Measurements from ENCODE around the gene TMEM132E.

TMEM132E gene

DNA sequence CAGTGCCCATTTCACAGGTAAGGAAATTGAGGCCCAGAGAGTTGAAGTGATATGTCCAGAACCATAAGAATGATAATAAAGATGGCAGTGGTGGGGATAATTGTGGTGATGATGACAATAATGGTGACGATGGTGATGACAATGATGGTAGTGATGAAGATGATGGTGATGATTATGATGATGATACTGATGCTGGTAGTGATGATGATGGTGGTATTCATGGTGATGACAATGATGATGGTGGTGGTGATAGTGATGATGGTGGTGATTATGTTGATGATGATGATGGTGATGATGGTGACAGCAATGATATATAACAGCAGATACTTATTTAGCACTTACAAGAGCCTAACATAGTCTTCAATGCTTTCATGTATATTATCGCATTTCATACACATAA, 18.1 kb upstream of the TMEM132E start:
- no peak overlapping the region for H3K4me3 ChIP-seq (ENCODE audit: low read length)
- no peak for TF ChIP-seq ZNF274 (IDR thresholded peaks at IDR 0.05; ENCODE audit: low read depth, low read length)

- H3K4me3 ChIP-seq (ENCODE audit: low read length): no peak overlapping the region
- no peak for TF ChIP-seq ZNF274 (IDR thresholded peaks at IDR 0.05; ENCODE audit: low read depth, low read length)
These were observed 17.0 kb upstream of the TMEM132E start for GRCh38 chr17:34562387-34562786.

DNA sequence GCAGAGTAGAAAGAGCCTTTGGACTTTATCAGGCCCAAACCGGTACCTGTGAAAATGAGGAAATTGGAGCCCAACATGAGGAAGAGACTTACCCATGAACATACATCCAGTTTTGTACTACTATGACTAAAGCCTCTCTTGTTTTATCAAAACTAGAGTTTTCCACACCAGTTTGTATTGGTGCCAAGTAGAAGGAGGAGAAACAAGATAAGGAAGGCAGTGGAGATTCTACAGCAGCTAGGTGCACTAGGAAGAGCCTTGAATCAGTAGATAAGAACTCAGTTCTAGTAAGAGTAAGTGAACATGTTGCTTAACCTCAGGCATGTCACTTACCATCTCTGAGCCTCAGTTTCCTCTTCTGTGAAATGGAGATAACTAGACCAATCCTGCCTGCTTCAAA, 13.7 kb upstream of the TMEM132E start:
- no peak overlapping the region for H3K4me3 ChIP-seq (ENCODE audit: low read length)
- no peak for TF ChIP-seq ZNF274 (IDR thresholded peaks at IDR 0.05; ENCODE audit: low read depth, low read length)

DNA sequence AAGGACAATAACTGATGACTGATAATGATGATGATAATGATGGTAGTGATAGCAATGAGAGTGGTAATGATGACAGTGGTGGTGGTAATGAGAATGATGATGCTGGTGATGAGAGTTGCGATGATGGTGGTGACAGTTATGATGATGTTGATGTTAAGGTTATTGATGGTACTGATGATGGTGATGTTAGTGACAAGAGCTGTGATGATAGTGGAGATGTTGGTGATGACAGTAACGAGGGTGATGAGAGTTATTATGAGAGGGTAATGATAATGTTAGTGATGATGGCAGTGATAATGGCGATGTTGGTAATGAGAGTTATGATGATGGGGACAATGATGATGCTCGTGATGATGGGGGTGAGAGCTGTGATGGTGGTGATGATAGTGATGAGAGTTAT, 13.2 kb upstream of the TMEM132E start:
- H3K4me3 ChIP-seq (ENCODE audit: low read length): no peak overlapping the region
- TF ChIP-seq ZNF274 (IDR thresholded peaks at IDR 0.05; ENCODE audit: low read depth, low read length): no peak

DNA sequence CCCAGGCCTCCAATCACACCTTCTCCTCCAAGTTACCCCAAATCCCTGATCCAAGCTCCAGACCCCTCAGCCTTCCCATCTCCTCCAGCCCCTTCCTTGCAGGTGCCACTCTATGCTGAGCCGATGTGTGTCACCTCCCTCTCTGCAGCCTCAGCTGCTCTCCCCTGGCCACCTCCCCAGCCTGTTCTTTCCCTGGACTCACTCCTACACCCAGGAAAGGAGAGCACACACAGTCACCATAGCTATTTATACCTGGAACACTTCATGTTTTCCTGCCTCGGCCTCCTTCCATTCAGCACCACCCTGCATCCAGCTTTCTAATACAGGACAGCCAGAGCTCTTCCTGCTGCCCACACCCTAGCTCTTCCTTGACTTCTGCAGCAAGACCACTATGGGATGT, 12.5 kb upstream of the TMEM132E start:
- no peak for TF ChIP-seq ZNF274 (IDR thresholded peaks at IDR 0.05; ENCODE audit: low read depth, low read length)
- H3K4me3 ChIP-seq (ENCODE audit: low read length): no peak overlapping the region

DNA sequence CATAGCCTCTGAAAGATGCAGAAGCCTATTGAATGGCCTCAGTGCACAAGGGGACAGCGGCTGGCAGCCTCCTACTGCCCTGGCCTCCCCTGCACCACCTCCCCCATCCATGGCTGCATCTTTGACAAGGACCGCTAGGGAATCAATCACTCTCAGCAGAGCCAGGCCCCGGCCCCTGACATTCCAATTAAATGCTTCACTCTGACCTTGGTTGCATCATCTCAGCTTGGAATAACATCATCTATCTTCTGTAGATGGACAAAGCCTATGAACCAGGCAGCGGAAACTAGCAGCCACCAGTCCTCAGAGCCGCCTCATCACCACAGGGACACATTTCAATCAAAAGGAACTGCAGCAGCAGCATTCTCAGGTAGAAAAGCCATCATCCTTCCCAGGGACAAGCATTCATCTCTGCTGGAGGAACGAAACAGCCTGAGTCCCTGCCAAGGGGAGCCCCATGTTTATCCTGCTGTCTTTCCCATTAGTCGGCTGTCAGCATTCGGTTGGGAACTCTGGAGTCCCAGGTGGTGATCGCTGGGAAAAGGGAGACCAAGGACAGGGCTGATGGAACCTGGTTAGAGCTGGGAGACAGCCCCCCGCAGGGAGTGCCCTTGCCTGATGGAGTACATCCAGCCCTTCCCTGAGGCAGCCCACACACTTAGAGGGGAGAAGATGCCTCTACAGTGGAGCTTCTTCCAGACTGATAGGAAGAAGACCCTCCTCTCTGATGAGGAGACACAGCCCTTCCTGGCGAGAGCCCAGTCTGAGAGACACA, 11.5 kb upstream of the TMEM132E start:
- no peak overlapping the region for H3K4me3 ChIP-seq (ENCODE audit: low read length)
- no peak for TF ChIP-seq ZNF274 (IDR thresholded peaks at IDR 0.05; ENCODE audit: low read depth, low read length)

DNA sequence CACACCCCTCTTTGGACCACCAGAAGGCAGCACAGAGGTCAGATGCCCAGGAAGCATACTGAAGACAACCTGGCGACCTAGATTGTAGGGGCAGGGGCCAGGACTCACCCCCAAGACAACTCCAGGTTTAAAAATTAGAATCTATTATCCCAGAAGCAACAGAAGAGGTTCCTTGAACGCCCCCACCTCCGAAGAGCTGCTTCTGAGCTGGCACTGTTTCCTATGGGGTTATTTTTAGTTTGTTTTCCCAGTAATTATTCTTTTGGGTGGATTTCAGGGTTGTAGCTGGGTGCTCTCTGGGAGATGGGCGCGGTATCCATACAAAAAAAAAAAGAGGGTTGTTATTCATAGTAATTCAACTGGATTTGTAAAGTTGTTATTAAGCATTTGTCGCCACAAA, 10.4 kb upstream of the TMEM132E start:
- TF ChIP-seq ZNF274 (IDR thresholded peaks at IDR 0.05; ENCODE audit: low read depth, low read length): no peak
- no peak overlapping the region for H3K4me3 ChIP-seq (ENCODE audit: low read length)

DNA sequence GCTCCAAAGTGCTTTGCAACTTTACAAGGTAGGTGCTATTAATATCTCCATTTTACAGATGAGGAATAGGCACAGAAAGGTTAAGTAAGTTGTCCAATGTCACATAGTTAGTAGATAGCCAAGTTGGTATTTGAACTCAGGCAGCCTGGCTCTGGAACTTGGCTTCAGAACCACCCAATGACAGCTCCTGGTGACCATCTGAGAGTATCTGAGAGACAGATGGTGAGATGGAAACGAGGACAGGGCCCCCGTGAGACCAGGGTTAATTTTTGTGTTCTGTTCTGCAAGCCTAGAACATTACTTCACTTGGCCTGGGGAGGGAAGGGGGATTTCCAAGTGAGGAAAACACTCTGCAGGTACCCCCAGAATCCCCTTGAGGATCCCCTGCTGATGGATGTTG, 9.8 kb upstream of the TMEM132E start:
- H3K4me3 ChIP-seq (ENCODE audit: low read length): no peak overlapping the region
- TF ChIP-seq ZNF274 (IDR thresholded peaks at IDR 0.05; ENCODE audit: low read depth, low read length): no peak

DNA sequence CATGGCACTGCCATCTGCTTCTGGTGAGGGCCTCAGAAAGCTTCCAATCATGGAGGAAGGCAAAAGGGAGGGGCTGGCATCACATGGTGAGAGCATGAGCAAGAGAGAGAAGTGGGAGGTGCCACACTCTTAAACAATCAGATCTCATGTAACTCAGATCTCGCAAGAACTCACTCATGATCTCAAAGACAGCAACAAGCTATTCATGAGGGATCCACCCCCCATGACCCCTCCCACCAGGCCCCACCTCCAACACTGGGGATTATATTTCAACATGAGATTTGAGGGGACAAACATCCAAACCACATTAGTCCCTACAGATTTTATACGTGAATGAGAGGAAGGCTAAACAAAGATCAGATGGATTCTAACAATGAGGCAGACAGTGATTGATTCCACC, 8.9 kb upstream of the TMEM132E start:
- no peak for TF ChIP-seq ZNF274 (IDR thresholded peaks at IDR 0.05; ENCODE audit: low read depth, low read length)
- H3K4me3 ChIP-seq (ENCODE audit: low read length): no peak overlapping the region

GRCh38 chr17:34571428-34572130, 7.8 kb upstream of the TMEM132E start:
- TF ChIP-seq ZNF274 (IDR thresholded peaks at IDR 0.05; ENCODE audit: low read depth, low read length): no peak
- no peak overlapping the region for H3K4me3 ChIP-seq (ENCODE audit: low read length)

DNA sequence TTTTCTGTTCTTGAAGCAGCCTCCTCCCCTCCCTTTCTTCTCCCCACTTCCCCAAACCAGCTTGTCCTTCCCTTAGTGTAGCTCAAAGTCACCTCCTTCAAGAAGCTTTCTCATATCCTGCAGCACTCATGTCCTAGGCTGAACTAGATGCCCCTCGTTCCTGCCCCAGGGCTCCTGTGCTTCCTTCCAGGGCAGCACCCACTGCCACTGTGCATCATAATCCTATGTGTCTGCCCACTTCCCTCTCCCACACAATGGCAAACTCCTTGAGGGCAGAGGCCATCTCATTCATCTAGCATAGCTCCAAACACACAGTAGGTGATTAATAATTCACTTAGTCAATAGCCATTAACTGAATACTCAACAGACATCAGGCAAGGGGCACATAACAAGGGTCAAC, 6.9 kb upstream of the TMEM132E start:
- no peak overlapping the region for H3K4me3 ChIP-seq (ENCODE audit: low read length)
- TF ChIP-seq ZNF274 (IDR thresholded peaks at IDR 0.05; ENCODE audit: low read depth, low read length): no peak

DNA sequence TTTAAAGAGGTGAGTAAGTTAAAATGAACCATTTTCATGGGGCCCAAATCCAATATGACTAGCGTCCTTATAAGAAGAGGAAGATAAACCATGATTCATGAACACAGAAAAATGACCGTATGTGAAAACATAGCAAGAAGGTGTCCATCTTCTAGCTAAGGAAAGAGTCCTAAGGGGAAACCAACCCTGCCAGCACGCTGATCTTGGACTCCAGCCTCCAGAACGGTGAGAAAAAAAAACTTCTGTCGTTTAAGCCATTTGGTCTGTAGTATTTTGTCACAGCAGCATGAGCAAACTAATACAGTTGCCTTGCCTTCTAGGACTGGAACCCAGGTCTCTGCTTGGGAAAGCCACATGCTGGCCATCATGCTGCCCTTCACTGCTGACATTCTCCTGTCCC, 4.2 kb upstream of the TMEM132E start:
- TF ChIP-seq ZNF274 (IDR thresholded peaks at IDR 0.05; ENCODE audit: low read depth, low read length): no peak
- no peak overlapping the region for H3K4me3 ChIP-seq (ENCODE audit: low read length)

GRCh38 chr17:34578016-34578415, 1.4 kb upstream of the TMEM132E start:
- no peak overlapping the region for H3K4me3 ChIP-seq (ENCODE audit: low read length)
- no peak for TF ChIP-seq ZNF274 (IDR thresholded peaks at IDR 0.05; ENCODE audit: low read depth, low read length)

DNA sequence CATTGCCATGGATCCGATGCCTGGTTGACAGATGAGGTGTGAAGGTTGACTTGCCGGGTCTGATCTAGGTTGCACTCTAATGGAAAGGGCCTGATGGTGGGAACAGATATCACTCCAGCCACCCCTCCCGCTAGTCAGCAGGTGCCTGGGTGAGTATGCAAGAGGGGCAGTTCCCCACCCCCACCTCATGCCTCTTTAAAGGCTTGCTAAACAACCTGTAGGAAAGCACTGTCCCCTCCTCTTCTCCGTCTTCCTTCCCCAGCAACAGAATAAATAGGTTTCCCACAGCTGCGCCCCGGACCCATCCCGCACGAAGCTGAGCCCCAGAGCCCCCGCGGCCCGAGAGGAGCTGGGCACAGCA, 746 bp upstream of the TMEM132E start:
- H3K4me3 ChIP-seq (ENCODE audit: low read length): no peak overlapping the region
- TF ChIP-seq ZNF274 (IDR thresholded peaks at IDR 0.05; ENCODE audit: low read depth, low read length): no peak

DNA sequence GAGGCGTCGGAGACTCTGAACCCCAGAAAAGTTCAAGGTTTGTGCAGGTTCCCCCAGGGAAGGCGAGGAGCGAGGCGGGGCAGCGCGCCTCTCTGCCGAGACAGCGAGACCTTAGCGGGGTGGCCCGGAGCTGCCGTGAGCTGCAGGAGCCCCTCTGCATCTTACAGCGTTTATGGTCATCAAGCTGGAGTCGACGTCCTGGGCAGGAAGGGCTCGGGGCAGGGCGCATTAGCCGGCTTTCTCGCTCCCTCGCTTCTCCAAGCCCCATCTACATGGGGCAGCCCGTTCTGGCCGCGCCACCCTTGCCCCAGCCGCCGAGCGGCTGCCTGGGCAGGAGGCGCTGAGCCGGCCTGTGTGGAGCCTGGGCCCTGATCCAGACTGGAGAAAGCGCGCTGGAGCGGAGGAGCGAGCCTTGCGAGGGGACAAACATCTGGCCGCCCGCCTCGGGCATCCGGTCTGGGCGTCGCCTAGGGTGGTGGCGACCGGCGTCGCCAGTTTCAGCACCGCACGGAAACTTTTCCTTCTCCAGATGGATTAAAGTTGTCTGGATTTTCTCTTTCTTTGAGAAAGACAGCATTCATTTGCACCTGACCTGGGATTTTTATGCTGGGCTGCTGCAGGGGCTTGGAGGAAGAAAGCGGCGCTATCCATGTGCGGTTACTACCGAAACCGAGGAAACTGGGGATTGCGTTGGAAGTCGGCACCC, 750 bp downstream of the TMEM132E start:
- TF ChIP-seq ZNF274 (IDR thresholded peaks at IDR 0.05; ENCODE audit: low read depth, low read length): no peak
- H3K4me3 ChIP-seq (ENCODE audit: low read length): no peak overlapping the region
